GM12891 (cell line): Measurements from ENCODE around the gene CCDC6.
"Not testable (repeated sequence)": the region's sequence is repeated elsewhere in the genome, so short reads cannot be mapped to it uniquely, and the experiment has no call there.

Experiments
- POLR2A ChIP-seq: IDR thresholded peaks from 2 replicates; pipeline ENCODE4 v1.6.1; 2011; ENCODE audit warnings: low read depth, low read length, control low read depth
- POLR2AphosphoS5 ChIP-seq: IDR thresholded peaks from 2 replicates; pipeline ENCODE4 v1.6.1; 2011; ENCODE audit warnings: low read depth, low read length, control low read depth
- POU2F2 ChIP-seq: IDR thresholded peaks from 2 replicates; pipeline ENCODE4 v1.6.1; 2011; ENCODE audit warnings: low read depth, mild to moderate bottlenecking, control low read depth, low read length, moderate library complexity
- SPI1 ChIP-seq: IDR thresholded peaks from 2 replicates; pipeline ENCODE4 v1.6.1; 2011; ENCODE audit warnings: low read depth, low read length, control low read depth
- TAF1 ChIP-seq: IDR thresholded peaks from 2 replicates; pipeline ENCODE4 v1.6.1; 2011; ENCODE audit warnings: low read depth, low read length, control low read depth

GRCh38 chr10:59953711-59954110 is 47.4 kb upstream of the CCDC6 start:
- not testable (repeated sequence) for TF ChIP-seq POLR2A, POLR2AphosphoS5, TAF1, SPI1, POU2F2
